Endothelial cell of umbilical vein (primary cell): ENCODE data around the gene ARTN. TPM values are rescaled to one million over a fixed set of nuclear protein-coding genes. Genes with fewer than 3 reads are reported as not detected.

Experiments used
- BruUV-seq: library from RNA; stranded (reverse); fragments of 400-500 nt; replicated peaks from 2 replicates; lab custom pipeline; 2021; lab: Mats Ljungman, UMichigan
- CTCF ChIA-PET: fragments of 300-600, 350-600 bp; sonication (Branson Sonifier 250); formaldehyde crosslinking; loops from one replicate; lab custom pipeline; 2021; ENCODE audit warnings: antibody characterized with exemption, inconsistent platforms; lab: Charles Lee
- POLR2A ChIA-PET: fragments of 300-600, 350-600 bp; sonication (Branson Sonifier 250); formaldehyde crosslinking; loops from one replicate; lab custom pipeline; 2021; ENCODE audit warnings: antibody characterized with exemption, inconsistent platforms; lab: Charles Lee
- DNase-seq: peaks from one replicate; pipeline ENCODE4 v3.0.0-alpha.2; 2011; ENCODE audit warnings: low read depth, low spot score
- FAIRE-seq: peaks from 2 replicates; lab custom pipeline; 2011; peaks lifted over from hg19 to GRCh38; lab: Jason Lieb, UNC
- H2AFZ ChIP-seq: 2 replicates; pipeline ENCODE4 v1.6.0; 2012; ENCODE audit warnings: low read depth, low read length, control low read depth, inconsistent platforms
- H3K27ac ChIP-seq: 2 replicates; pipeline ENCODE4 v1.5.1; 2011; ENCODE audit warnings: low read depth, mild to moderate bottlenecking, control low read depth, low read length, moderate library complexity; ENCODE audit not compliant: insufficient read depth
- H3K27me3 ChIP-seq, 2 experiments: 2 replicates each; pipeline versions ENCODE4 v1.6.0 to v1.6.1; 2011; ENCODE audit warnings: low read length in 2 of 2, mixed read lengths in 1 of 2; ENCODE audit not compliant: control insufficient read depth in 2 of 2, insufficient read depth in 2 of 2
- H3K36me3 ChIP-seq, 2 experiments: 2 replicates in 1 of 2; 3 replicates in 1 of 2; pipeline ENCODE4 v1.5.1; 2011; ENCODE audit warnings: low read length in 2 of 2, mild to moderate bottlenecking in 1 of 2, moderate library complexity in 1 of 2; ENCODE audit not compliant: control insufficient read depth in 2 of 2, insufficient read depth in 2 of 2; ENCODE audit errors: extremely low read depth in 1 of 2
- H3K4me1 ChIP-seq: 3 replicates; pipeline ENCODE4 v1.5.1; 2011; ENCODE audit warnings: mild to moderate bottlenecking, low read length; ENCODE audit not compliant: control insufficient read depth, insufficient read depth; ENCODE audit errors: extremely low read depth
- H3K4me2 ChIP-seq: 2 replicates; pipeline ENCODE4 v1.6.1; 2011; ENCODE audit warnings: low read length, control low read depth, mixed read lengths; ENCODE audit not compliant: insufficient read depth
- H3K4me3 ChIP-seq, 3 experiments: fragments of 200-600 bp in 1 of 3; sonication (generic), shearing (Covaris generic) in 1 of 3; replicated peaks in 1 of 3; 2 replicates each; pipeline ENCODE4 v1.5.1; 2011 to 2016; ENCODE audit warnings: control low read depth in 3 of 3, low read length in 3 of 3, mild to moderate bottlenecking in 2 of 3, inconsistent platforms in 1 of 3, low read depth in 1 of 3, moderate library complexity in 1 of 3; ENCODE audit not compliant: insufficient read depth in 1 of 3
- H3K79me2 ChIP-seq: 2 replicates; pipeline ENCODE4 v1.6.0; 2012; ENCODE audit warnings: low read length, inconsistent platforms; ENCODE audit not compliant: control insufficient read depth, insufficient read depth
- H3K9ac ChIP-seq: replicated peaks from 2 replicates; pipeline ENCODE3; 2011; ENCODE audit warnings: low read length, control low read depth; ENCODE audit not compliant: insufficient read depth; ENCODE audit errors: extremely low read depth
- H3K9me1 ChIP-seq: replicated peaks from 3 replicates; pipeline ENCODE4 v1.6.0; 2011; ENCODE audit warnings: mild to moderate bottlenecking, low read length; ENCODE audit not compliant: control insufficient read depth, insufficient read depth; ENCODE audit errors: extremely low read depth
- H3K9me3 ChIP-seq: replicated peaks from 2 replicates; pipeline ENCODE4 v1.5.1; 2012; ENCODE audit warnings: low read length, inconsistent platforms; ENCODE audit not compliant: control insufficient read depth, insufficient read depth
- H4K20me1 ChIP-seq: replicated peaks from 2 replicates; pipeline ENCODE3; 2011; ENCODE audit warnings: mild to moderate bottlenecking, low read length; ENCODE audit not compliant: control insufficient read depth, insufficient read depth; ENCODE audit errors: extremely low read depth
- EZH2 ChIP-seq: IDR thresholded peaks from 2 replicates; pipeline ENCODE4 v1.6.1; 2012; ENCODE audit warnings: borderline replicate concordance, low read depth, mild to moderate bottlenecking, moderate library complexity, low read length, inconsistent platforms; ENCODE audit not compliant: severe bottlenecking
- FOS ChIP-seq: IDR thresholded peaks from 2 replicates; pipeline ENCODE4 v1.6.1; 2011; ENCODE audit warnings: mild to moderate bottlenecking, low read length, moderate library complexity, borderline replicate concordance; ENCODE audit not compliant: insufficient read depth
- GATA2 ChIP-seq: IDR thresholded peaks from 2 replicates; pipeline ENCODE4 v1.7.0; 2011; ENCODE audit warnings: low read depth, mild to moderate bottlenecking, moderate library complexity, mixed read lengths, low read length; ENCODE audit not compliant: insufficient read length, insufficient read depth
- JUN ChIP-seq: IDR thresholded peaks from 2 replicates; pipeline ENCODE4 v1.6.1; 2011; ENCODE audit warnings: borderline replicate concordance, low read depth; ENCODE audit not compliant: insufficient read length, insufficient read depth
- MYC ChIP-seq: IDR thresholded peaks from one replicate; pipeline ENCODE4 v1.6.1; 2011; ENCODE audit warnings: mild to moderate bottlenecking, low read depth, low read length
- POLR2A ChIP-seq: IDR thresholded peaks from 2 replicates; pipeline ENCODE4 v1.6.1; 2012; ENCODE audit warnings: low read depth, mild to moderate bottlenecking, control low read depth, low read length
- POLR2AphosphoS5 ChIP-seq: IDR thresholded peaks from 2 replicates; pipeline ENCODE4 v1.6.1; 2012; ENCODE audit warnings: low read depth, mild to moderate bottlenecking, control low read depth, low read length, moderate library complexity; ENCODE audit not compliant: insufficient read depth
- dilution Hi-C: fragments of 300-500 bp; cut with MboI; formaldehyde crosslinking; loops from one replicate; pipeline ENCODE4 v1.15.0; 2019; ENCODE audit warnings: low sequenced_read_pairs; ENCODE audit not compliant: extremely low pct_ligation_motif_present
- intact Hi-C: fragments of 100-400 bp; cut with micrococcal nuclease; formaldehyde crosslinking; loops from one replicate; pipeline ENCODE4 v1.10.0; 2022
- polyA plus RNA-seq, 4 experiments: library from polyadenylated mRNA; depleted of rRNA in 3 of 4; stranded (reverse) in 3 of 4; unstranded in 1 of 4; fragments of >200 nt; gene quantifications; 2 replicates each; pipeline versions ENCODE4 v1.2.1 to v1.2.3, GENCODE V29; 2011 to 2012; ENCODE audit warnings: missing spikeins in 1 of 4
- total RNA-seq: library from RNA; stranded (reverse); gene quantifications from 2 replicates; pipeline ENCODE4 v1.2.3, GENCODE V29; 2021
- TF ChIP-seq, protein P1 (sequence below), 2 donors: IDR thresholded peaks; 1 replicate in 1 of 2; 2 replicates in 1 of 2; pipeline ENCODE4 v1.5.1; 2011; ENCODE audit warnings: low read length in 2 of 2, mild to moderate bottlenecking in 2 of 2, moderate library complexity in 2 of 2, control low read depth in 1 of 2, inconsistent platforms in 1 of 2, low read depth in 1 of 2; ENCODE audit not compliant: insufficient read depth in 1 of 2; ENCODE audit errors: extremely low read depth in 1 of 2
- TF ChIP-seq, protein P2 (sequence below): IDR thresholded peaks from 2 replicates; pipeline ENCODE4 v1.6.1; 2011; ENCODE audit not compliant: insufficient read depth, insufficient read length

The ARTN gene
- total and polyA plus RNA-seq, 2 donors (not counting 3 experiments of a cell fraction or from before 2014, with no cell fraction given), result 0.11 to 0.18 TPM

DNA sequence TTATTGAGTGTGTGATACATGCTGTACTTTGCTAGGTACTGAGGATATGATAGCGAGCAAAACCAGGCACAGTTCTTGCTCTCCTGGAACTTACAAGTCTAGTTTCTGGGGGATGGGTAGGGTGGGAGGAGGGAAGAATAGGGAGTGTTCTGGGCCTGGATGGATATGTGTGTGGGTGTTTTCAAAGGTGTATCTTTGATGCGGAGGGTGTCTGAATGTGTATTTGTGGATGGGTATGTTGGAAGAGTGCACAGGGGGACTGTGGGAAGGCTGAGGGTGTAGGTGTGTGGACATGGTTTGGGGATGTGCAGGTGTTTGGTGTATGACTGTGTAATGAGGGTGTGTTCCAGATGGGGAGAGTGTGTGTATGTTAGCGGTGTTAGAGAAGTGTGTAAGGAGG is 31.7 kb downstream of the ARTN start:
- Histone ChIP-seq H3K4me2 (no peak overlapping the region), H3K9me3 (no peaks in the 10 kb centered on the region), H2AFZ (no peak overlapping the region), H3K27me3 (no peaks in the 10 kb centered on the region), H3K9ac (no peak overlapping the region), H3K27ac (no peak overlapping the region), H3K9me1 (no peaks in the 10 kb centered on the region), H3K36me3 (peaks cover 0 to 19% of the 10 kb centered on the region in 2 experiments), H3K4me1 (peaks cover 2% of the 10 kb centered on the region), H3K4me3 (no peak overlapping the region), H3K79me2 (peaks cover 1% of the 10 kb centered on the region), H4K20me1 (no peaks in the 10 kb centered on the region)
- TF ChIP-seq POLR2A, result no peak
- no peak for TF ChIP-seq JUN
- TF ChIP-seq POLR2AphosphoS5, result no peak
- no peak for TF ChIP-seq EZH2
- TF ChIP-seq MYC, result no peak
- TF ChIP-seq GATA2, result no peak
- TF ChIP-seq, protein P1, sequence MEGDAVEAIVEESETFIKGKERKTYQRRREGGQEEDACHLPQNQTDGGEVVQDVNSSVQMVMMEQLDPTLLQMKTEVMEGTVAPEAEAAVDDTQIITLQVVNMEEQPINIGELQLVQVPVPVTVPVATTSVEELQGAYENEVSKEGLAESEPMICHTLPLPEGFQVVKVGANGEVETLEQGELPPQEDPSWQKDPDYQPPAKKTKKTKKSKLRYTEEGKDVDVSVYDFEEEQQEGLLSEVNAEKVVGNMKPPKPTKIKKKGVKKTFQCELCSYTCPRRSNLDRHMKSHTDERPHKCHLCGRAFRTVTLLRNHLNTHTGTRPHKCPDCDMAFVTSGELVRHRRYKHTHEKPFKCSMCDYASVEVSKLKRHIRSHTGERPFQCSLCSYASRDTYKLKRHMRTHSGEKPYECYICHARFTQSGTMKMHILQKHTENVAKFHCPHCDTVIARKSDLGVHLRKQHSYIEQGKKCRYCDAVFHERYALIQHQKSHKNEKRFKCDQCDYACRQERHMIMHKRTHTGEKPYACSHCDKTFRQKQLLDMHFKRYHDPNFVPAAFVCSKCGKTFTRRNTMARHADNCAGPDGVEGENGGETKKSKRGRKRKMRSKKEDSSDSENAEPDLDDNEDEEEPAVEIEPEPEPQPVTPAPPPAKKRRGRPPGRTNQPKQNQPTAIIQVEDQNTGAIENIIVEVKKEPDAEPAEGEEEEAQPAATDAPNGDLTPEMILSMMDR (IDR thresholded peaks at IDR 0.05; ENCODE audit: extremely low read depth in 1 of 2, insufficient read depth in 1 of 2, low read depth in 1 of 2, low read length in 2 of 2), result no peak
- TF ChIP-seq, protein P2, sequence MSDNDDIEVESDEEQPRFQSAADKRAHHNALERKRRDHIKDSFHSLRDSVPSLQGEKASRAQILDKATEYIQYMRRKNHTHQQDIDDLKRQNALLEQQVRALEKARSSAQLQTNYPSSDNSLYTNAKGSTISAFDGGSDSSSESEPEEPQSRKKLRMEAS, result no peak
- TF ChIP-seq FOS, result no peak
- POLR2A ChIA-PET, result no interaction called here
- DNase-seq, result no peak
- intact Hi-C loops (no loop called here), dilution Hi-C loops (no loop called here)
- no peak for FAIRE-seq
- BruUV-seq, result no TSS peak
- CTCF ChIA-PET, result no interaction called here
